ENCODE results near the gene EPHB1. TPM values are rescaled to one million over a fixed set of nuclear protein-coding genes. Genes with fewer than 3 reads are reported as not detected.
A peak's percentile ranks its signal among the peaks of the same experiment; 100 is the strongest.

The EPHB1 gene
- total RNA-seq, 1 donor from 2014 or later = 1.3 TPM

DNA sequence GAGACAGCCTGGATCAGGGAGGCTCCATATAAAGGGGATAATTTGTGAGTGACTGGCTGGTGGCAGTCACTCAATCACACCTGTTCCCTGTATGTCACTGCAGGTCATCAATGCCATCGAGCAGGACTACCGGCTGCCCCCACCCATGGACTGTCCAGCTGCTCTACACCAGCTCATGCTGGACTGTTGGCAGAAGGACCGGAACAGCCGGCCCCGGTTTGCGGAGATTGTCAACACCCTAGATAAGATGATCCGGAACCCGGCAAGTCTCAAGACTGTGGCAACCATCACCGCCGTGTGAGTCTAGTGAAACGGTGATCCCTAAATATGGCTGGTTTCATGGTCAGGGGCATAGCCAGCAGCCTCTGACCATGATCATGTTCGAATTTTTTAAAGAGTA is 453.2 kb downstream of the EPHB1 start:
- Mint-ChIP-seq H3K4me3 (no peak overlapping the region), H3K27ac (no peak overlapping the region), H3K27me3 (ENCODE audit: low read depth) (peaks cover 4% of the 10 kb centered on the region), H3K4me1 (no peaks in the 10 kb centered on the region), H3K36me3 (no peaks in the 10 kb centered on the region), H3K9me3 (no peaks in the 10 kb centered on the region)
- DNase-seq (ENCODE audit: low spot score in 2 of 2, unreplicated experiment in 2 of 2) = no peak
- TF ChIP-seq, protein P1, sequence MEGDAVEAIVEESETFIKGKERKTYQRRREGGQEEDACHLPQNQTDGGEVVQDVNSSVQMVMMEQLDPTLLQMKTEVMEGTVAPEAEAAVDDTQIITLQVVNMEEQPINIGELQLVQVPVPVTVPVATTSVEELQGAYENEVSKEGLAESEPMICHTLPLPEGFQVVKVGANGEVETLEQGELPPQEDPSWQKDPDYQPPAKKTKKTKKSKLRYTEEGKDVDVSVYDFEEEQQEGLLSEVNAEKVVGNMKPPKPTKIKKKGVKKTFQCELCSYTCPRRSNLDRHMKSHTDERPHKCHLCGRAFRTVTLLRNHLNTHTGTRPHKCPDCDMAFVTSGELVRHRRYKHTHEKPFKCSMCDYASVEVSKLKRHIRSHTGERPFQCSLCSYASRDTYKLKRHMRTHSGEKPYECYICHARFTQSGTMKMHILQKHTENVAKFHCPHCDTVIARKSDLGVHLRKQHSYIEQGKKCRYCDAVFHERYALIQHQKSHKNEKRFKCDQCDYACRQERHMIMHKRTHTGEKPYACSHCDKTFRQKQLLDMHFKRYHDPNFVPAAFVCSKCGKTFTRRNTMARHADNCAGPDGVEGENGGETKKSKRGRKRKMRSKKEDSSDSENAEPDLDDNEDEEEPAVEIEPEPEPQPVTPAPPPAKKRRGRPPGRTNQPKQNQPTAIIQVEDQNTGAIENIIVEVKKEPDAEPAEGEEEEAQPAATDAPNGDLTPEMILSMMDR (IDR thresholded peaks at IDR 0.05; ENCODE audit: unreplicated experiment) = no peak

DNA sequence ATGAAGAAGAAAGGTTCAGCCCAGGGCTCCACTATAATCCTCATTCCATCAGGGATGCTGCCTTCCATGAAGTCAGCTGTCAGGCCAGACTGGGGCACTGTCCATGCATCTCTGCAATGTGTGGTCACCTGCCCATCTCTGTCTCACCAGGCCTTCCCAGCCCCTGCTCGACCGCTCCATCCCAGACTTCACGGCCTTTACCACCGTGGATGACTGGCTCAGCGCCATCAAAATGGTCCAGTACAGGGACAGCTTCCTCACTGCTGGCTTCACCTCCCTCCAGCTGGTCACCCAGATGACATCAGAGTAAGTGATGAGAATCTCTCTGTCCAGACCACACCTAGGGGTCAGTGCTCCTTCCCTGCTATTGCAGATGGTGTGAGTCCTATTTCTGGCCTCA is 454.1 kb downstream of the EPHB1 start:
- TF ChIP-seq, protein P1 (IDR thresholded peaks at IDR 0.05; ENCODE audit: unreplicated experiment) = no peak
- H3K36me3 Mint-ChIP-seq = no peaks in the 10 kb centered on the region
- no peaks in the 10 kb centered on the region for H3K9me3 Mint-ChIP-seq
- no peak overlapping the region for H3K27ac Mint-ChIP-seq
- no peak overlapping the region for H3K4me3 Mint-ChIP-seq
- DNase-seq (ENCODE audit: low spot score in 2 of 2, unreplicated experiment in 2 of 2) = no peak
- H3K4me1 Mint-ChIP-seq = no peaks in the 10 kb centered on the region
- no peaks in the 10 kb centered on the region for H3K27me3 Mint-ChIP-seq (ENCODE audit: low read depth)

DNA sequence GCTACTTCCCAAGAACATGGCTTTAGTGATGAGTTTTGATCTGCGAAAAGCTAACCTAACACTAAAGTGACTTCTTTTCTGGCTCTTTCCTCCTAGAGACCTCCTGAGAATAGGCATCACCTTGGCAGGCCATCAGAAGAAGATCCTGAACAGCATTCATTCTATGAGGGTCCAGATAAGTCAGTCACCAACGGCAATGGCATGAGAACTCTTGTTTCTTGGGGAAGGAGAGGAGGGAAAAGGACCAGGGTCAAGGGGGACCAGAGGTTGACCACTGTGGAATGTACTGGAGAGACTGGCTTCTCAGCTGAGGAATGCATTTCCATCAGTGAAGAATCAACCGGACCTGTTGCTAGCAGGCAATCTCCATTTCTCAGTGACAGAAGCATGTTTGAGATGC is 463.9 kb downstream of the EPHB1 start:
- Mint-ChIP-seq H3K36me3 (no peaks in the 10 kb centered on the region), H3K4me3 (no peak overlapping the region), H3K27me3 (ENCODE audit: low read depth) (no peaks in the 10 kb centered on the region), H3K9me3 (peaks cover 9% of the 10 kb centered on the region), H3K4me1 (peaks cover 22% of the 10 kb centered on the region), H3K27ac (peak overlapping the region; percentile 27)
- TF ChIP-seq, protein P1 (IDR thresholded peaks at IDR 0.05; ENCODE audit: unreplicated experiment) = no peak
- no peak for DNase-seq (ENCODE audit: low spot score in 2 of 2, unreplicated experiment in 2 of 2)

DNA sequence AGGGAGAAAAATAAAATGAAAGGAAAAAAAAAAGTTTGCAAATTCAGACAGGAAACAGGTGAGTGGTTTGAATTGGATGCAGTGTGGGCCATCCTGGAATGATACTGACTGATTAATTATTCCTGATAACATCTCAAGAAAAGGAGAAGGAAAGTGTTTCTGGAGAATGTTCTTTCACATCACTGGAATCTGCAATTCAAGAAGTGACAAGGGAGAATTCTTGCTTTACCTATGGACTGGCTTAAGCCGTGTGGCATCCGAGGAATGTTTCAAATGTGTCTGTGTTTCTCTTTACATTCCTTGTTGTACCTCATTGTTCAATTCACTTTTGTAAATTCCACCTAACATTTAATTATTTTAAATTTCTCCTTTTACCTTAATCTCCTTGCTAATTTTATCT is 465.0 kb downstream of the EPHB1 start:
- Mint-ChIP-seq H3K9me3 (peaks cover 7% of the 10 kb centered on the region), H3K36me3 (no peaks in the 10 kb centered on the region), H3K27me3 (ENCODE audit: low read depth) (no peaks in the 10 kb centered on the region), H3K27ac (peak overlapping the region; percentile 92), H3K4me1 (peaks cover 22% of the 10 kb centered on the region), H3K4me3 (peak overlapping the region; percentile 11)
- TF ChIP-seq, protein P1 (IDR thresholded peaks at IDR 0.05; ENCODE audit: unreplicated experiment) = no peak
- no peak for DNase-seq (ENCODE audit: low spot score in 2 of 2, unreplicated experiment in 2 of 2)

DNA sequence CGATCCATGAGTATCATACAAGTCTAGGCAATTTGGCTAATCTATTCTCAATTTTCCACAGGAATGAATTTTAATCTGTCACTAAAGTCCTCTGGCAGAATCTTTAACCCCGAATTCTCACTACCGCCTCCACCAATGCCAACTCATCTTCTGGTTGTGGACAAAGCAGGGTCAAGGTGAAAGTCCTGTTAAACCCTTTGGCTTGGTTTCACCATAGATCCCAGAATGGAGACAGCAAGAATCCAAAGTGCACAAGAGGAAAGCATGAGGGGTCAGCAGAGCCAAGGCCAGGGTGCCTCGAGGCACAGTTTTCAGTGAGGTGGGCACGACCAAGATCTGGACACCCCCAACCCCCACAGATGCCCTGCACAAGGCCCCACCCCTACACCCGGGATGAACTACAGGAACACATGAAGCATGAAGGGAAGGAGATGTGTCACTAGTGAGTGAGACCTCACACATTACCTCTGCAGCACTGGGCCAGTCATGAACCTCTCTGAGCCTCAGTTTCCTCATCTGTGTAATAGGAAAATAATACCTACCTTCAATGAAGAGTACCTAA is 466.2 kb downstream of the EPHB1 start:
- no peak overlapping the region for H3K27ac Mint-ChIP-seq
- TF ChIP-seq, protein P1 (IDR thresholded peaks at IDR 0.05; ENCODE audit: unreplicated experiment) = no peak
- no peaks in the 10 kb centered on the region for H3K36me3 Mint-ChIP-seq
- H3K27me3 Mint-ChIP-seq (ENCODE audit: low read depth) = no peaks in the 10 kb centered on the region
- H3K9me3 Mint-ChIP-seq = peaks cover 4% of the 10 kb centered on the region
- no peak for DNase-seq (ENCODE audit: low spot score in 2 of 2, unreplicated experiment in 2 of 2)
- peaks cover 22% of the 10 kb centered on the region for H3K4me1 Mint-ChIP-seq
- no peak overlapping the region for H3K4me3 Mint-ChIP-seq

- no peak for DNase-seq (ENCODE audit: low spot score in 2 of 2, unreplicated experiment in 2 of 2)
- H3K4me3 Mint-ChIP-seq = no peak overlapping the region
- TF ChIP-seq, protein P1 (IDR thresholded peaks at IDR 0.05; ENCODE audit: unreplicated experiment) = no peak
- H3K4me1 Mint-ChIP-seq = peaks cover 22% of the 10 kb centered on the region
- peaks cover 4% of the 10 kb centered on the region for H3K9me3 Mint-ChIP-seq
- no peak overlapping the region for H3K27ac Mint-ChIP-seq
- H3K27me3 Mint-ChIP-seq (ENCODE audit: low read depth) = no peaks in the 10 kb centered on the region
- H3K36me3 Mint-ChIP-seq = no peaks in the 10 kb centered on the region
These were observed 466.9 kb downstream of the EPHB1 start for GRCh38 chr3:135261916-135262315.
